Stimulated activated CD8-positive, alpha-beta memory T cell treated with anti-CD3 and anti-CD28 coated beads, Interleukin-15, amount 100 ng/mL, for 48 hours (primary cell): ENCODE measurements around the gene TOP3A.
"Not testable (repeated sequence)": the region's sequence is repeated elsewhere in the genome, so short reads cannot be mapped to it uniquely, and the experiment has no call there.

Experiments
- DNase-seq, 2 donors: peaks; one replicate each; pipeline ENCODE4 v3.0.0-alpha.2; 2020; ENCODE audit warnings: low read depth in 2 of 2

TOP3A gene

GRCh38 chr17:18323507-18324139, 8.8 kb upstream of the TOP3A start:
- no peak for DNase-seq

- no peak for DNase-seq
These were observed 8.2 kb upstream of the TOP3A start for GRCh38 chr17:18323007-18323406.

- no peak for DNase-seq
These were observed 7.7 kb upstream of the TOP3A start for GRCh38 chr17:18322522-18322921.

GRCh38 chr17:18321309-18321708, 6.5 kb upstream of the TOP3A start:
- no peak for DNase-seq

- no peak for DNase-seq
These were observed 5.5 kb upstream of the TOP3A start for GRCh38 chr17:18320301-18320700.

- no peak for DNase-seq
These were observed 4.9 kb upstream of the TOP3A start for GRCh38 chr17:18319604-18320256.

GRCh38 chr17:18318771-18319450, 4.1 kb upstream of the TOP3A start:
- no peak for DNase-seq

GRCh38 chr17:18318117-18318516, 3.3 kb upstream of the TOP3A start:
- DNase-seq: no peak

GRCh38 chr17:18315961-18316360, 1.2 kb upstream of the TOP3A start:
- no peak for DNase-seq

- no peak for DNase-seq
These were observed 748 bp upstream of the TOP3A start for GRCh38 chr17:18315562-18315922.

GRCh38 chr17:18314059-18314730, 599 bp downstream of the TOP3A start:
- no peak for DNase-seq

- DNase-seq: no peak
These were observed 5.6 kb downstream of the TOP3A start for GRCh38 chr17:18309202-18309601.

GRCh38 chr17:18303206-18303605, 11.6 kb downstream of the TOP3A start:
- not testable (repeated sequence) for DNase-seq

- DNase-seq: no peak
These were observed 13.9 kb downstream of the TOP3A start for GRCh38 chr17:18300725-18301480.

- not testable (repeated sequence) for DNase-seq
These were observed 16.7 kb downstream of the TOP3A start for GRCh38 chr17:18298061-18298460.

GRCh38 chr17:18291718-18292540, 22.9 kb downstream of the TOP3A start:
- DNase-seq: no peak

- no peak for DNase-seq
These were observed 29.5 kb downstream of the TOP3A start for GRCh38 chr17:18285296-18285695.

GRCh38 chr17:18281788-18282187, 33.0 kb downstream of the TOP3A start:
- no peak for DNase-seq

GRCh38 chr17:18280766-18281371, 33.9 kb downstream of the TOP3A start:
- DNase-seq: no peak

GRCh38 chr17:18280249-18280648, 34.5 kb downstream of the TOP3A start:
- DNase-seq: no peak

GRCh38 chr17:18278867-18279266, 35.9 kb downstream of the TOP3A start:
- no peak for DNase-seq
